GM21737 (cell line): ENCODE measurements around the gene FAM210A.

Experiments used
- ATAC-seq: cut with Tn5 transposase; IDR thresholded peaks from one replicate; pipeline ENCODE4 v1.9.1; 2021; ENCODE audit warnings: mild to moderate bottlenecking, moderate library complexity; ENCODE audit not compliant: unreplicated experiment

Gene FAM210A

DNA sequence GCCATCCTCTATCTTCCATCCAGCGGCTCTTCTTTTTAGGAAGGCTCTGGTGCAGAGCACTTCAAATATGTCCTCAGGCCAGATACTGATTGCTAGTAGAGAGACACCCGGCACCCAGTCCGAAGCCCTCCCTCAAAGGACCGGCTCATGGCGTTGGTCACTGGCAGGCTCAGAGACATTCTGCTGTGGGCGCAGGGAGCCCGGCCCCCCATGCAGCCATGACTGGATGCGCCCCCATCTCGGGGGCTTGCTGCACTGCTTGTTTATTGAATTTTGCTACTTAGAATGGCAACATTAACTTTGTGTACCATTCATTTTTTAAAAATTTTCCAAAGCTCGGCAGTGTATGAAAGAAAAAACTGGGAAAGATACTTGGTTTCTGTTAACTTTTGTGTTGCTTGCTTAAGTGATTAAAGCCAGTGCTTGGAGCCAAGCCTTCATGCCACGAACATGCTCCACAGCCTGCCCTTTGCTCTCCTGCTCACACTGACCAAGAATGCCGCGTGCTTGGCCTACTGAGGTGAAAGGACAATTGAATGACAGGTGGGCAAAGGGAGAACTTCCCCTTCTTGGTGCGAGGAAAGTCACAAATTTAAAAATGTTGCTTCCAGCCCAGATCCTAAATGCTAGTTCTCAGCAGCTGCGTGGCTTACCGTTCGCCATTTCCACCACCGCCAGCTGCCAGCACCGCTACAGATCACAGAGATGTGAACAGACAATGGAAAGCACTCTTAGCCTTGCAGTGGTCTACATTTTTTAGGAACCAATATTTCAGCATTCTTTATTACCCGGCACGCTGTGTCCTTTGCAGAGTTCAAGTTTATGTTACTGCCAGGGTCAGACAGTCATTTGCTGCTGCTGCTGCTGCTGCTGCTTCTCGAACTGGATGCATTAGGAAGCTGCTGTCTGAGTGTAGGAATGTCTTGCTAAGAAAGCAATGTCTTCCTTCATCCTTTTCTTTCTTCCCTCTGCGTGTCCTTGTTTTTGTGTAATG is 76.7 kb downstream of the FAM210A start:
- ATAC-seq = no peak

DNA sequence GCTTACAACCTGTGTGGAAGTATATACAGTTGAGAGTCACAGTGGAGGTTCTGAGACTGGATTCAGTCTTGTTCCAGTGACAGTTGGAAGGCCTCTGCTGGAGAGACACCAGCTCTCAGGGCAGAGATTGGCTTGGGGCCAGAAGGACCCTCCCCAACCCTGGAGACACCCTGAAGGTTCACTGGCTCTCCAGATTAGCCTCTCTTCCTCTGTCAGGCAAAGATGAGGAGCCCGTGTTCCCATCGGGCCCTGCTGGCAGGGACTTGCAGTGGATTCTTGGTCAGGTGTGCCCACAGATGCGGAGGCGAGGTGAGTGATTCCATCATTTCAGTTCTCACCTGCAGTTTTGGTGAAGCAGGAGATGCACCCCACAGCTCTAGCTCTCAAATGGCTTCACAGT is 78.6 kb downstream of the FAM210A start:
- ATAC-seq = no peak

DNA sequence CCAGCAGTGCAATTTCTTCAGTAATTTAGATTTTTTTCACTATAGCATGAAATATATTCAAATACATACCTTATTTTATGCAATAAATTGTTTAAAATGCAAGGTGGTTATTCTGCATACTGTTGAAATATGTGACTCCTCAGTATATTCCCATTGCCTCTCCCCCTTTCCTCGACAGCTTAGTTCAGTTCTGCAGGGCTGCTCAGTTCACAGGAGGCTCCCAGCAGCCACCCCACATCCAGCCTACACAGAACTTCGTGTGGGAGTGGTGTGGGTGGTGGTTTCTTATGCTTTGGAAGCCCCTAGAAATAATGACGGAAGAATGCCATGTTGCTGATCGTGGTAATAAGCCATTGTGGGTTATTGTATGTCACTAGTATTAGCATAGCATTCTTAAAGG is 79.7 kb downstream of the FAM210A start:
- ATAC-seq = no peak

DNA sequence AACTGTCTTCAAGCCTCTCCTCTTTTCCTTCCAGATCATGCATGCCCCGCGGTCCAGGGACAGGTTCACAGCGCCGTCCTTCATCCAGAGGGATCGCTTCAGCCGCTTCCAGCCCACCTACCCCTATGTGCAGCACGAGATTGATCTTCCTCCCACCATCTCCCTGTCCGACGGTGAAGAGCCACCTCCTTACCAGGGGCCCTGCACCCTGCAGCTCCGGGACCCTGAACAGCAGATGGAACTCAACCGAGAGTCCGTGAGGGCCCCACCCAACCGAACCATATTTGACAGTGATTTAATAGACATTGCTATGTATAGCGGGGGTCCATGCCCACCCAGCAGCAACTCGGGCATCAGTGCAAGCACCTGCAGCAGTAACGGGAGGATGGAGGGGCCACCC is 81.3 kb downstream of the FAM210A start:
- ATAC-seq = no peak

DNA sequence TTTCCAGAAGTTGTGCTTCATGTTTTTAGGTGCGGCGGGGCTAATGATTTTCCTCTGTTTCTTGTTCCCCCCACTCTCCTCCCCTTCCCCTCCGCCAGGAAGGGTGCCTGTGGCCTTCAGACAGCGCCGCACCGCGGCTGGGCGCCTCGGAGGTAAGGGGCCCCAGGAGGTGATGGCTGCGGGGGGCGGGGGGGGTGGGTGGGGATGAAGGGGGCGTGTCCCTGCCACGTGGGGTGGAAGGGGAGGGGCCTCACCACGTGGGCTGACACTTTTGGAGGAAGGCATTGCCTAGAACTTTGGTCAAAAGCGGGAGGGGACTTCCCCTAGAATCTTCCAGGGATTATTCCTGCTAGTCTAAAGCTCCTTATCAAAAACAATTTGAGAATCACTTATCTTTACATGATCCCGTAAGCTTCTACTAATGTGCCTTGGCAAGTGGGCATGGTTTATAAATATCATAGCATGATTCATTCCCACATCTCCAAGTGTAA is 83.1 kb downstream of the FAM210A start:
- ATAC-seq = no peak

DNA sequence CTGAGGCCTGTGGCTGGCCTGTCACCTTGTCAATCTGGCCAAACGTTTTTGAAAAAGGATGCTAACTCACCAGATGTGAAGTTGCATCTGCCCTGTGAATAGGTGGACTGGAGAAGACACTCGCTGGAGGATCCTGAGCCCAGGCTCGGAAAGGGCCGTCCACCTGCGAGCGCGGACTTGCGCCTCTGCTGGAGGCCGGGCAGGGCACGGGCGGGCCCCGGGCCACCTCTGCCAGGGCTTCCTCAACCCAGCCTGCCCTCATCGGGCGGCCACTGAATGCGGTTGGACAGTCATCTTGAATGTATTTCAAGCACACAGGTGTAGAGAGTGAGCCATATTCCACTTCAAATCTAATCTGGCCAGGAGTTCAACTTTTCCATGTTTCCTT is 83.9 kb downstream of the FAM210A start:
- no peak for ATAC-seq

DNA sequence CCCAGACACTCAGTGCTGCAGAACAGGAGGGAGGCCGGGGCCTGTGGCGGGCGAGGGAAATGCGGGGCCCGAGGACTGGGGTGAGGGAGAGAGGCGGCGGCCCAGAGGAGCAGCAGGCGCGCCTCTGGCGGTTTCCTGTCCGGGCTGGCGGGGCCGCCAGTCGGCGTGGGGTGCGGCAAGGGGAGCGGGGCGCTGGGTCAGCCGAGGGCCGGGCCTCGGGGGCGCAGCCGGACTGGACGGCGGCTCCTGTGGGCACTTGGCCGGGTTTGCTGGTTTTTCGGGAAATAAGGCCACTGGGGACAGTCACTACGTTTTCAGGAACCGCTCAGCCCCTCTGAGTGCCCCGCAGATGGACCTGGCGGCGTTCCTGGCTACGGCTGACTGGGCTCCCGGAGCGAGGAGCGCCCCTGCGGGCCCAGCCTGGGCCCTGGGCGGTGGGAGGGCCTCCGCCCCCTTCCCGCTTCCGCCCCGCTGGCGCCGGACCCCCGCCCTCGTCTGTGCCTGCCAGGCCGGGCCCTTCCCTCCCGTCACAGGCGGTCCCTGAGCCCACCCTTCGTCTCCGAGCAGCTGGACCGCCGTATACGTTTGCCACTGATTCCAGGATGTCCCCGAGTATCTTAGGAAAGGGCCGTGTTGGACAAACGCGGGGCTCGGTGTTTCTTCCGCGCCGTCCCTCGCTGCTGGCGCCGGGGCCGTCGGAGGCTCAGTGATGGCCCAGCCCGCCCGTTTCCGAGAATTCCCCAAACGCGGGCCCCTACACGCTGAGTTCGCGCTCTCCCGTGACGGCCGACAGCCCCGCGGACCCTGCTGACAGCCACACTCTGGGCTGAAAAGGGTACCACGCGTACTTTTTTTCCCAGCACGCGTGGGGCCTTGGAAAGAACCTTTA is 84.6 kb downstream of the FAM210A start:
- no peak for ATAC-seq

DNA sequence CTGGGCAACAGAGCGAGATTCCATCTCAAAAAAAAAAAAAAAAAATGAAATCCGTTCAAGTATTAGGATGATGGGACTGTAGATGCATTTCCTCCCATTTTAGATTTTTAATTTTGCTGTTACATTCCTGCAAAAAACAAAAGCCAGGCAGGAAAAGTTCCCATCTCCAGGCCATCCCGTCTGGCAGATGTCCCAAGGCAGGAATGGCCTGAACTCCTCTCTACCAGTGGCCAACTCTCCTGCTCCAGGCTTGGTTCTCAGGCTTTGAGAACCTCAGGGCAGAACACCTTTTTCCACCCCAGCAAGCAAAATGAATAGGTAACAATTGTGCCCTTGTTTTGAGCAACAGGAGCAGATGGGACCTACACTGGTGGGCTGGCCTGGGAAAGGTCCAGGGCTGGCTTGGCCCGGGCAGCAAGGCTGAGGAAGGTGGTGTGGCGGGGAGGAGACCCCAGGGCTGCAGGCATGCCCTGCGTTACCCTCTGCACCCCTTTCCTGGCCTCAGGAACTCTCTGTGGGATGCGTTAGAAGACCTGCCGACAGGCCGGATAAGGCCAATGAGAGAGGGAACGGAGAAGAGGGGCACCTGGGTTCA is 86.0 kb downstream of the FAM210A start:
- ATAC-seq = no peak

DNA sequence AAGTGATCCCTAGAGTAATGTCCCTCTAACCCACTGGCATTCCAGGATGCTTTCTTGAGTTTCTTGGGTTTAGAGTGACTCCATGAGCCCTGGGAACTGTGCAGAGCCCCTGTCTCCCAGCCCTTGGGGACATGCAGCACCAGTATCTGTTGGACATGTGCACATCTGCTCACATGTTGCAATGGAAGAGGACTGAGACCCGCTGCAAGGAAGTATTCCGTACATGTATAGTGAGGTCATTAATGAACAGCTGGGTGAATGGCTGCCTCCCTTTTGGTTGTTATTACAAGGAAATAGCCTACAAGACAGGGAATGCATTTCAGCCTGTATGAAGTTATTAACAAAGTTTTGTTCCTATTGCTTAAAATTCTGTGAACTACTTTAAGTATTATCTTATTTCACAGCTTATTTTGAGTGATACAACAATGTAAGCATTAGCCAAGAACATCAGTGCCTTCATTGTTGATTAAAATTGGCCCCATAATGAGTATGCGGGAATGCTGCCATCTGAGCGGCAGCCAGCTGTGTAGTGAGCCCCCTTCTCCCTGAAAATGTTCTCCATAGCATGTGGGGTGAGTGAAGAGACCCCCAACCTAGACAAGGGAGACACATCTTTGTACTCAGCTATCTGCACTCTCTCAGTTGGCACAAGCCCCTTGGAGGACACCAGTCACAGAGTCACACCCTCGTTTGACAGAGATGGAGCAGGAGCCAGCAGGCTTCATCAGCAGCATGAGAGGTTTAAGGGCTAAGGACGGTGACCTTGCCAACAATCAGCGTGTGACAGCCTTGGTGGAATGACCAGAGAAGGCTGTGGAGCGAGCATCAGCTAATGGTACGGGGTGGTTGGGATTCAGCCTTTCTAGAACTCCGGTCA is 87.4 kb downstream of the FAM210A start:
- no peak for ATAC-seq

DNA sequence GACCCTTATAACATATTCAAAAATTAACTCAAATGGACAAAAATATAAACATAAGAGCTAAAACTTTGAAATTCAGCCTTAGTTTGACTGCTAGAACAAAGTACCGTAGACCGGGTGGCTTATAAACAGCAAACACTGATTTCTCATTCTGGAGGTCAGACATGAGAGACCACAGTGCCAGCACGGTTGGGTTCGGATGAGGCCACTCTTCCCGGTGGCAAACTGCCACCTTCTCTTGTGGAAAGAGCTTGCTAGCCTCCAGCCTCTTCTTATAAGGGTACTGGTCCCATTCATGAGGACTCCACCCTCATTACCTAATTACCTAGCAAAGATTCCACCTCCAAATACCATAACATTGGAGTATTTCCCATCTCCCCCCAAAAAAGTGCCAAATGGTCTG is 91.3 kb downstream of the FAM210A start:
- no peak for ATAC-seq

DNA sequence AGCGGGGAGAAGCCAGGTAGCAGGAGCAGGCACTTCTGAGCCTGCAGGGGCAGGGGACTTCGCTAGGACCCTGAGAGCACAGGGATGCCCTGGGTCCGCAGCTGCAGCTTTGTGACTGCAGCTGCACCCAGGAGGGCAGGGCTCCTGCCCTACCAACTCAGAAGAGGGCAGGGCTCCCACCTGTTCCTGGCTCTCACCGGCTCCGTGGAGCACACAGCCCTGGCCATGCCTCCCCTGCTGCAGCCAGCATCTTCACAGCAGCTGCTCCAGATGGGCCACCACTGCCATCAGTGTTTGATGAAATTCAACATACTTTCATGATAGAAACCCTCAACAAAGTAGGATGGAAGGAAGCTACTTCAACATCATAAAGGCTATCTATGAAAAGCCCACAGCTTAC is 92.7 kb downstream of the FAM210A start:
- no peak for ATAC-seq

DNA sequence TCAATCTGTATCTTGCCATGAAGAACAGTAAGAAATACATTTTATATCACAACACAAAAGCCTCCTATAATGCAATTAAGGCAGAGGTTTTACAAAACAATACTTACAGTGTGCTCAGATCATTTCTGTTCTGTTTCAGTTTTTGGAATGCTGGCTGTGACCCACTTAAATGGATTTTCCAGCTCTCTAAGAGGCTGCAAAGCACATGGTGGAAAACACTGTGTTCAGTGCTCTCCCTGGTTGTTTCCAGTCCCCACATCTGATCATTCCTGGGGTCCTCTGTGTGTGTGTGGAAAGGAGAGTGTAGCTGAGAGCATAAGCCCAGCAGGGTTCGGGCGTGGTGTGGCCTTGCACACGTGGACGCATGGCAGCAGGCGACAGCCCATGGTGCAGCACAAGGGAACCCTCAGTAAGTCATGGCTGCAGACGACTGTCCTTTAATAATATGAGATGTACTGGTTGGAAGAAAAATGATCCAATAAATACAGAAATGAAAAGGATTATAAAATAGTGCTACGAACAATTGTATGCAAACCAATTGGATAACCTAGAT is 95.6 kb downstream of the FAM210A start:
- no peak for ATAC-seq

DNA sequence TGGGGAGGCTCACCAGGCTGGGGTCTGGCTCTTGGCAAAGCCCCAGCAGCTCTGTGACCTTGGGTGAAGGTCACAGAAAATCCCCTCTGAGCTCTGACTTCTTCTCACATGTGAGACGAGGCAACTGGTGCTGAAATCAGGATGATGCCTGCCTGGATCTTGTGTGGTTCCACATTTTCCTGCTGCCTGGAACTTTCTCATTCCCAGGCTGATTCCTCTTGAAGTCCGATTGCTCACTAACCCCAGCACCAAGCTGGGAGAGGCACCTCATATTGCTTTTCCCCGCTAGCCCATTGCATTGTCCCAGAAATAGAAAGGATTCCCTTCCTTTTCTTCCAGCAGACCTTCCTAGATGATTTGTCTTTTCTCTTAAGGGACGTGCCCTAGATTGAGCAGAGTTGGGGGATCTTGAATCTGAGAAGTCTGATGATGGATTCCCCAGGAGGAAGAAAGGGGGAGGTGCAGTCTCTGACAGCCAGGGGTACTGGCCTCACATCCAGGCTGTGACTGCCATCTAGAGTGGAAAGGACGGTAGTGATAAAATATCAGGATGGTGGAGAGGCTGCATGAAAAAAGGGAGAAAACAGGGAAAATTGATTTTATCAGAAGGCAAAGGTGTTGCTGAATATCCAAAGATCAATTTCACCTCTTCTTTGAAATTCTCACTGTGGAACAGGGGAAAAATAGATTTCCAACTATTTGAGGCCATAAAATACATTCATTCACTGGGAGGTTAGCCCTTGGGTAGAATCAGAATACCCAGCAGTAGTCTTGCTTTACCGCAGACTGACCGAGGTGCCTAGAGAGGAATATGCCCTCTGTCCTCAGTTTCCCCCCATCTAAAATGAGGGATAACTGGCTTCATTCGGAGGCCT is 96.3 kb downstream of the FAM210A start:
- peak; percentile 72 for ATAC-seq

DNA sequence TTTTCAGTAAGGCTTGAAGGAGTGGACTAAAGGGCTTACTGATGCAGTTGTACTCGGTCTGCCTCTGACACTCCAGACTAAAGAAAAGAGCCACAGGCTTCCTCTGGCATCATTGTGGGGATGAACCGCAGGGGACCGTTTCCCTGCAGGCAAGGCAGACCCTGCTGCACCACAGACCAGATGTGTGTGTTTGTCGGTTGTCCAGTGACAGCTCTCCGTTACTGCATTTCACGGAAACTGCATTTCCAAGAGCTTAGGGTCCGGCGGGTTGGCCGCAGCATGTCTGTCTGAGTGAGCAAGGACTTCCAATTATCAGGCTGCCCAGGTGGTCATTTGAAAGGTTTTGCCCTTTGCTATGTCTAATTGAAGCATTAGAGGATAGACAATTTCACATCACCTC is 98.1 kb downstream of the FAM210A start:
- ATAC-seq = no peak

DNA sequence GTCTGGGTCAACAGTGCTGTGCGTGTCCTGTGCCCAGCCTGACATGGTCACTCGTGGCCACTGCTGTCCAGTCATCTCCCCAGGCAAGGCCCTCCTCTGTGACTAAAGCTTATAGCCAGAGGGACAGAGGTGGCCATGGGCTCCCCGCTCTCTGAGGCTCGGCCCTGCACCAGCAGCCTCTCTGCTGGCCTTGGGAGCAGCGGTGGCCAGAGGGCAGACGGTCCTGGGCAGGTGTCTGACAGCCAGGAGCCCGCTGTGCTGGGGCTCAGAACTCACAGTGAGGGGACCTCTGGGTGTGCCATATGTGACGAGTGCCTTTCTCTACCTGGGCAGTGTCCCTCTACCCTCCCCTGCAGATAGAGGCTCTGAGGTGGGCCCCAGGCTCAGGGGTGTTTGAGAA is 98.7 kb downstream of the FAM210A start:
- no peak for ATAC-seq

DNA sequence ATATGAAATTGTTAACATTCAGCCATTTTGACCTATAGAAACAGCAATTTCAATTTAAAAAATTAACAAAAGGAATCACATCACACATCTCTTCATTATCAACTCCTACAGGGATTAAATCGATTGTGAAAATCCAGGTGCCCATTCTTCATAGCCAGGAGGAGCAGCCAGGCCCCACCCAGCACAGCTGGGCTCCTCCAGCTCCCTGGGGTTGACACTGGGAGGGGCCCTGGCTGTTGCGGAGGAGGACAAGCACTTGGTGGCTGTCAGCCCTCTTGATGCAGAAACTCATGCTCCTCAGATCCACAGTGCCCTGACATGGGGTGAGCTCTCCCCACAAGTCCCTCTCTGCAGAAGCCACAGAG is 99.8 kb downstream of the FAM210A start:
- ATAC-seq = no peak

DNA sequence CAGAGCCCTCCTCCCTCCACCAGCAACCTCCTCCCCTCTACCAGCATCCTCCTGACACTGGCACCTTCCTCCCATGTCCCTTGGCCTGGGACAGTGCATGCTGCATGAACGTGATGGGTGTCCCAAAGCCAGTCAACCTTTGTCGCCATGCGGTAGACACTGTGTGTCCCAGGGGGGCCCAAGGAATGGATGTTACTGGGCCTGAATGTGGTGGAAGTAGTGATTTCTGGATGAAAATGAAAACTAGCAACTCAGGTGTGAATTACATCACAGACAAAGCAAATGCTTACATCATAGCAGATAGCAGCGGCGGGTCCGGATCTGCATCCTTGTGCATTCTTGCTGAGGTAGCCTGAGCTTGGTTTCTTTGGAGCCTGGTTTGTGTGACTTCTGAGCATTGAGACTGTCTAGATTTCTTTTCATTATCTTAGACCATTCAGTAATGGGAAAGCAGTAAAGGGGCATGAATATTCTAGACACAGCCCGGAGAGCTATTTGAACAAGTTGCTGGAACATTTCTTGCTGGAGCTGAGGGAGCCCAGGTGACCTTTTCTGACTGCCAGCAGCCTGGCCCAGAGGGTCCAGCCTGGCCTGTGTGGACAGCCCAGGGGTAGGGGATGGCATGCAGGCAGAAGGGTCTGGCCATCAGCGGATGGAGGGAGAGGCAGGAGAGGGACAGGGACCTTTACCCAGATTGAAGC is 100.4 kb downstream of the FAM210A start:
- ATAC-seq = no peak

DNA sequence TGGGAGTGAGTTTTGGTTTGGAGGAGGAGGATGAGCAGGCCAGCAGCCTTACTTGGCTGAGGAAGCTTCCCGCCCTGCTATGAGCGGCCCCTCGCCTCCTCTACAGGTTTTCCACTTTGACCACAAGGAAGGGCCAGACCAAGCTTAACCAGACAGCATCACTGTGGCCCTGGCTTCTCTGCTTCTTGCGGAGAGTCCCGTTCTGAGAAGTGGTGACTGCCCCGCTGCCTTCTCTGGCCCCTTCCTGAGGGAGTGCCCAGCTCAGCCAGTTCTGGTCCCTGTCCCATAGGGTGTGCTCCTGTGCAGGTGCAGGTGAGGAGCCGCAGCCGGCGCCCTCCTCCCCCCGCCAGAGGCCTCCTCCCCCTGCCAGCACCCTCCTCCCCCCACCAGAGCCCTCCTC is 101.0 kb downstream of the FAM210A start:
- ATAC-seq = no peak
